ENCODE measurements around the gene COA1.
"Not testable (repeated sequence)": the region's sequence is repeated elsewhere in the genome, so short reads cannot be mapped to it uniquely, and the experiment has no call there.

The COA1 gene

DNA sequence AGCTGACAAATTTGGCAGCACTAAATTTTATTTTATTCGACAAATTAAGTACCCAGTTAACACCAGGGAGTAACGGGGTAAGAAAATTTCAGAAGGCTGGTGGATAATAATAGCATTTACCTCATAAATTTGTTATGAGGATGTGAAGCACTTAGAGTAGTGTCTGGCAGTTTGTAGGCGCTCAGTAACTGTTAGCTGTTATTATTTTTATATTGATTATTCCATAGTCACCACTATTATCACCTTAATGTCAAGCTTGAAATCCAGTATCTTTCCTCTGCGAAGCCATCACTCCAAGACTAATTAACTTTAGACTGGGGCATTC is 563 bp upstream of the COA1 start:
- no peaks in the 10 kb centered on the region for H3K9me3 ChIP-seq (ENCODE audit: control insufficient read depth, low read length)
- H3K27me3 ChIP-seq (replicated peaks; ENCODE audit: control insufficient read depth, insufficient read depth, low read length, poor library complexity, severe bottlenecking): no peaks in the 10 kb centered on the region
- no peak for DNase-seq
- H3K4me3 ChIP-seq (ENCODE audit: insufficient read depth, low read depth, low read length, poor library complexity, severe bottlenecking): peak overlapping the region; percentile 98
- H3K27ac ChIP-seq (ENCODE audit: insufficient read depth, low read length, poor library complexity, severe bottlenecking): peak overlapping the region; percentile 80
- H3K36me3 ChIP-seq (ENCODE audit: control insufficient read depth, insufficient read depth, low read length): no peaks in the 10 kb centered on the region
- H3K4me1 ChIP-seq (ENCODE audit: control insufficient read depth, insufficient read depth, low read length, poor library complexity, severe bottlenecking): peaks cover 8% of the 10 kb centered on the region

DNA sequence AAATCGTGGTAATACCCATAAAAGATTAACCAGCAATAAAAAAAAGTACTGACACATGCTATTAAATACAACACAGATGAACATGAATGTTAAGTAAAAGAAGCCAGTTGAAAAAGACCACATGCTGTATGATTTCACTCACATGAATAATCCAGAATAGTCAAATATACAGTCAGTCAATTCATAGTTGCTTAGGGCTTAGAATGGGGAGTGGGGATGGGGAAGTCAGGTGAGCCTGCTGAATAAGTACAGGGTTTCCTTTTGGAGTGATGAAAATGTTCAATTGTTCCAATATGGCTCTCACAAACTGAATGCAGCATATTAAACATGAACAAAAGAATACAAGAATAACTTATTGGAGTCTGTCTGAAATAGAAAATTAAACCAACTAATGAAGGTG is 1.8 kb downstream of the COA1 start:
- Histone ChIP-seq H3K4me3 (ENCODE audit: insufficient read depth, low read depth, low read length, poor library complexity, severe bottlenecking) (no peak overlapping the region), H3K27ac (ENCODE audit: insufficient read depth, low read length, poor library complexity, severe bottlenecking) (no peak overlapping the region), H3K4me1 (ENCODE audit: control insufficient read depth, insufficient read depth, low read length, poor library complexity, severe bottlenecking) (peaks cover 8% of the 10 kb centered on the region), H3K9me3 (ENCODE audit: control insufficient read depth, low read length) (no peaks in the 10 kb centered on the region), H3K27me3 (replicated peaks; ENCODE audit: control insufficient read depth, insufficient read depth, low read length, poor library complexity, severe bottlenecking) (no peaks in the 10 kb centered on the region), H3K36me3 (ENCODE audit: control insufficient read depth, insufficient read depth, low read length) (no peaks in the 10 kb centered on the region)
- no peak for DNase-seq

DNA sequence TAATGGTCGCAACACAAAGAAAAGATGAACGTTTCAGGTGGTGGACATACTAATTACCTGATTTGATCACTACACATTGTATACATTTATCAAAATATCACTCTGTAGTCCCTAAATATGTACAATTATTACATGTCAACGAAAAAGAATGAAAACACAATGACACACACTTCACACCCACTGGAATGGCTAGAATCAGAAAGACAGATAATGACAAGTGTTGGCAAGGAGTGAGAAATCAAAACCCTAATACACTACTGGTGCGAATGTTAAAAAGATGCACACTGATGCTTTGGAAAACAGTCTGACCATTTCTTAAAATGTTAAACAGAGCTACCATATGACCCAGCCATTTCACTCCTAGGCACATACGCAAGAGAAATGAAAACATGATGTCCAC is 2.3 kb downstream of the COA1 start:
- DNase-seq: no peak
- no peaks in the 10 kb centered on the region for H3K36me3 ChIP-seq (ENCODE audit: control insufficient read depth, insufficient read depth, low read length)
- no peaks in the 10 kb centered on the region for H3K27me3 ChIP-seq (replicated peaks; ENCODE audit: control insufficient read depth, insufficient read depth, low read length, poor library complexity, severe bottlenecking)
- H3K4me1 ChIP-seq (ENCODE audit: control insufficient read depth, insufficient read depth, low read length, poor library complexity, severe bottlenecking): peaks cover 8% of the 10 kb centered on the region
- no peak overlapping the region for H3K4me3 ChIP-seq (ENCODE audit: insufficient read depth, low read depth, low read length, poor library complexity, severe bottlenecking)
- H3K9me3 ChIP-seq (ENCODE audit: control insufficient read depth, low read length): no peaks in the 10 kb centered on the region
- no peak overlapping the region for H3K27ac ChIP-seq (ENCODE audit: insufficient read depth, low read length, poor library complexity, severe bottlenecking)

DNA sequence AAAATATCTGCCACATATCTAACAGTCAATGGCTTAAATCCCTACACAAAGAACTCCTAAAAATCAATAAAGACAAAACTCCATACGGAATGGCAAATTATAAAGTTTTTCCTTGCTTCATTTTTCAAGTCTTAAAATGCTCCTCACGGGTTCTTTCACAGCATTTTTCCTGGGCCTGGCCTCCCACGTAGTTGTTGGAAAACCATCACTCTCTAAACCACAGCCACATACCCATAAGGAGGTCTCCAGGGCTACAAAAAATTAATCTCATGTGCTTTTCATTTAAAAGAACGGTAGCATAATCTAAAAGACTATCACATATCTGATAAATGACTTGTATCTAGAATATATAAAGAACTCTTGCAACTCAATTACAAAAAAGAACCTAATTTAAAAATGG is 2.9 kb downstream of the COA1 start:
- Histone ChIP-seq H3K27ac (ENCODE audit: insufficient read depth, low read length, poor library complexity, severe bottlenecking) (no peak overlapping the region), H3K36me3 (ENCODE audit: control insufficient read depth, insufficient read depth, low read length) (no peaks in the 10 kb centered on the region), H3K27me3 (replicated peaks; ENCODE audit: control insufficient read depth, insufficient read depth, low read length, poor library complexity, severe bottlenecking) (no peaks in the 10 kb centered on the region), H3K4me1 (ENCODE audit: control insufficient read depth, insufficient read depth, low read length, poor library complexity, severe bottlenecking) (peaks cover 8% of the 10 kb centered on the region), H3K4me3 (ENCODE audit: insufficient read depth, low read depth, low read length, poor library complexity, severe bottlenecking) (no peak overlapping the region), H3K9me3 (ENCODE audit: control insufficient read depth, low read length) (no peaks in the 10 kb centered on the region)
- no peak for DNase-seq

DNA sequence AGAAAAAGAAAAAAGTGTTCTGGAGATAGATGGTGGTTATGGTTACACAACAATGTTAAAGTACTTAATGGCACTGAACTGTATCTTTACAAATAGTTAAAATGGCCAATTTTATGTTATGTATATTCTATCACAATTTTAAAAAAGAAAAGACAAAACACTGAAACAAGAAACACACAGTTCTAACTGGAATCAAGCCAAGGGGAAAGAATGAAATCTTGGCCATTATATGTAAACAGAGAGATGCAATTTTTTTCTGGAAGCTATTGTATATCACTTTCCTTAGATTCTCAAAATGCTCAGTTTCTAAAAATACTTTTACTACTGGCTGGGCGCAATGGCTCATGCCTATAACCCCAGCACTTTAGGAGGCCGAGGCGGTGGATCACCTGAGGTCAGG is 4.1 kb downstream of the COA1 start:
- H3K36me3 ChIP-seq (ENCODE audit: control insufficient read depth, insufficient read depth, low read length): no peaks in the 10 kb centered on the region
- no peak overlapping the region for H3K27ac ChIP-seq (ENCODE audit: insufficient read depth, low read length, poor library complexity, severe bottlenecking)
- H3K4me1 ChIP-seq (ENCODE audit: control insufficient read depth, insufficient read depth, low read length, poor library complexity, severe bottlenecking): peaks cover 8% of the 10 kb centered on the region
- H3K27me3 ChIP-seq (replicated peaks; ENCODE audit: control insufficient read depth, insufficient read depth, low read length, poor library complexity, severe bottlenecking): no peaks in the 10 kb centered on the region
- DNase-seq: no peak
- no peaks in the 10 kb centered on the region for H3K9me3 ChIP-seq (ENCODE audit: control insufficient read depth, low read length)
- H3K4me3 ChIP-seq (ENCODE audit: insufficient read depth, low read depth, low read length, poor library complexity, severe bottlenecking): no peak overlapping the region

DNA sequence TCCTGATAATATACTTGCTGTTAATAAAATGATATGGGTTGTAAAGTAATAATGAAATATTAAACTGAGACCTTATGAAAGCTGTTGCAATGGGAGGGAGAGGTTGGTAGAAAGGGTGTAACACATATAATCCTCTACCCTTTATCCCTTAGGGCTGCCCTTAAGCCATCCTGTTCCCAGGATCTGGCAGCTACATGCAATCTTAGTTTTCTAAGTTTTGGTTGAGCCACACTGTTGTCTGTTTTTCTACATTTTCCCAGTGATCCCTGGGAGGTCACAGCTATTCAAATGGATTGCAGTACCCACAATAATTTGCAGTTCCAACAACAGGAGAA is 6.3 kb downstream of the COA1 start:
- Histone ChIP-seq H3K4me3 (ENCODE audit: insufficient read depth, low read depth, low read length, poor library complexity, severe bottlenecking) (no peak overlapping the region), H3K36me3 (ENCODE audit: control insufficient read depth, insufficient read depth, low read length) (no peaks in the 10 kb centered on the region), H3K27me3 (replicated peaks; ENCODE audit: control insufficient read depth, insufficient read depth, low read length, poor library complexity, severe bottlenecking) (no peaks in the 10 kb centered on the region), H3K27ac (ENCODE audit: insufficient read depth, low read length, poor library complexity, severe bottlenecking) (no peak overlapping the region), H3K4me1 (ENCODE audit: control insufficient read depth, insufficient read depth, low read length, poor library complexity, severe bottlenecking) (no peaks in the 10 kb centered on the region), H3K9me3 (ENCODE audit: control insufficient read depth, low read length) (no peaks in the 10 kb centered on the region)
- DNase-seq: no peak

DNA sequence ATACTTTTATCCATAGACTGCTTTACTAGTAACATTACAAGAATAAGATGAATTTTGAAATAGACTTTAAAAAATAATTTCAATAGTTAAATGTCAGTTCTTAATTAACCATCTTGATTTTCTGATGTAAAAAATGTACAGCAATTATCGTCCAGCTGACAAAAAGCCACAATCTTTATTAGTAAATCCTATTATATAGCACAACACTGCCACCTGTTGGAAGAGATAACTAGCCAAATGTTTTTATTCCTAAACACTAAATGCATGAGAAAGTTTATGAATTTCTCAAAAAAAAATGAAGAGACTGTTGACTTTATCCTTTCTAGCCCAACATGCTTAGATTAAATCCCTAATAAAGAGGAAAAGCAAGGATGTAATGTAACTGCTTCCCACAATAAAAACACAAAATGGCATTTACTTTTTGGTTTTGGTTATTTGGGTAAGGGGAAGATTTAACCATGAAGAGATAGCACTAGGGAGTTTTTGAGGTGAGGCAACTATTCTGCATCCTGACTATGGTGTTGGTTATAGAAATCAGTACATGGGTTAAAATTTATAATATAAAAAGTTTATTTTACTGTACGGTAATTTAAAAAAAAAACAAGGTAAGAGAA is 8.0 kb downstream of the COA1 start:
- Histone ChIP-seq H3K27ac (ENCODE audit: insufficient read depth, low read length, poor library complexity, severe bottlenecking) (no peak overlapping the region), H3K4me3 (ENCODE audit: insufficient read depth, low read depth, low read length, poor library complexity, severe bottlenecking) (no peak overlapping the region), H3K27me3 (replicated peaks; ENCODE audit: control insufficient read depth, insufficient read depth, low read length, poor library complexity, severe bottlenecking) (no peaks in the 10 kb centered on the region), H3K9me3 (ENCODE audit: control insufficient read depth, low read length) (no peaks in the 10 kb centered on the region), H3K4me1 (ENCODE audit: control insufficient read depth, insufficient read depth, low read length, poor library complexity, severe bottlenecking) (peaks cover 3% of the 10 kb centered on the region), H3K36me3 (ENCODE audit: control insufficient read depth, insufficient read depth, low read length) (no peaks in the 10 kb centered on the region)
- no peak for DNase-seq

DNA sequence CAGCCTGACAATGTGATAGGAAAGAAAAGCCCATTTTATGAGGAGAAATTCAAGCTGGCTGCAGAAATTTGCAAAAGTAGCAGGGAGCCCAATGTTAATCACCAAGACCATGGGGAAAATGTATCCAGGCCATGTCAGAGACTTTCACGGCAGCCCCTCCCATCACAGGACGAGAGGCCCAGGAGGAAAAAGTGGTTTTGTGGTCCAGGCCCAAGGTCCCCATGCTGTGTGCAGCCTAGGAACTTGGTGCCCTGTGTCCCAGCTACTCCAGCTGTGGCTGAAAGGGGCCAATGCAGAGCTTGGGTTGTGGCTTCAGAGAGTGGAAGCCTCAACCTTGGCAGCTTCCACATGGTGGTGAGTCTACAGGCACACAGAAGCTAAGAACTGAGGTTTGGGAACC is 12.7 kb downstream of the COA1 start:
- no peaks in the 10 kb centered on the region for H3K9me3 ChIP-seq (ENCODE audit: control insufficient read depth, low read length)
- H3K4me1 ChIP-seq (ENCODE audit: control insufficient read depth, insufficient read depth, low read length, poor library complexity, severe bottlenecking): peaks cover 3% of the 10 kb centered on the region
- H3K4me3 ChIP-seq (ENCODE audit: insufficient read depth, low read depth, low read length, poor library complexity, severe bottlenecking): no peak overlapping the region
- H3K36me3 ChIP-seq (ENCODE audit: control insufficient read depth, insufficient read depth, low read length): no peaks in the 10 kb centered on the region
- DNase-seq: no peak
- H3K27me3 ChIP-seq (replicated peaks; ENCODE audit: control insufficient read depth, insufficient read depth, low read length, poor library complexity, severe bottlenecking): no peaks in the 10 kb centered on the region
- no peak overlapping the region for H3K27ac ChIP-seq (ENCODE audit: insufficient read depth, low read length, poor library complexity, severe bottlenecking)

DNA sequence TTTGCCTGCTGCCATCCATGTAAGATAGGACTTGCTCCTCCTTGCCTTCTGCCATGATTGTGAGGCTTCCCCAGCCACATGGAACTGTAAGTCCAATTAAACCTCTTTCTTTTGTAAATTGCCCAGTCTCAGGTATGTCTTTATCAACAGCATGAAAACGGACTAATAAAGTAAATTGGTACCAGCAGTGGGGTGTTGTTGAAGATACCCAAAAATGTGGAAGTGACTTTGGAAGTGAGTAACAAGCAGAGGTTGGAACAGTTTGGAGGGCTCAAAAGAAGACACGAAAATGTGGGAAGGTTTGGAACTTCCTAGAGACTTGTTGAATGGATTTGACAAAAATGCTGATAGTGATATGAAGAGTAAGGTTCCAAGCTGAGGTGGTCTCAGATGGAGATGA is 13.4 kb downstream of the COA1 start:
- H3K9me3 ChIP-seq (ENCODE audit: control insufficient read depth, low read length); H3K4me3 ChIP-seq (ENCODE audit: insufficient read depth, low read depth, low read length, poor library complexity, severe bottlenecking); H3K27me3 ChIP-seq (replicated peaks; ENCODE audit: control insufficient read depth, insufficient read depth, low read length, poor library complexity, severe bottlenecking); H3K36me3 ChIP-seq (ENCODE audit: control insufficient read depth, insufficient read depth, low read length); H3K4me1 ChIP-seq (ENCODE audit: control insufficient read depth, insufficient read depth, low read length, poor library complexity, severe bottlenecking); DNase-seq; H3K27ac ChIP-seq (ENCODE audit: insufficient read depth, low read length, poor library complexity, severe bottlenecking): not testable (repeated sequence)

DNA sequence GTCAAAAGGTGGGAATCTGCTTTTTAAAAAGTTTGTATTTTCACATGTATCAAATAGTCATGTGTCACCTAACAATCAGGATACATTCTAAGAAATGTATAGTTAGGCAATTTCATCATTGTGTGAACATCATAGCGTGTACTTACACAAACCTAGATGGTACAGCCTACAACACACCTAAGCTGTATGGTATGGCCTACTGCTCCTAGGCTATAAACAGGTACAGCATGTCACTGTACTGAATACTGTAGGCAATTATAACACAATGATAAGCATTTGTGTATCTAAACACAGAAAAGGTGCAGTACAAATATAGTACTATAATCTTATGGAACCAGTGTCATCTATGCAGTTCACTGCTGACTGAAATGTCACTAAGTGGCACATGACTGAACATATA is 17.8 kb downstream of the COA1 start:
- Histone ChIP-seq H3K36me3 (ENCODE audit: control insufficient read depth, insufficient read depth, low read length) (no peaks in the 10 kb centered on the region), H3K27me3 (replicated peaks; ENCODE audit: control insufficient read depth, insufficient read depth, low read length, poor library complexity, severe bottlenecking) (no peaks in the 10 kb centered on the region), H3K4me3 (ENCODE audit: insufficient read depth, low read depth, low read length, poor library complexity, severe bottlenecking) (no peak overlapping the region), H3K9me3 (ENCODE audit: control insufficient read depth, low read length) (no peaks in the 10 kb centered on the region), H3K4me1 (ENCODE audit: control insufficient read depth, insufficient read depth, low read length, poor library complexity, severe bottlenecking) (no peaks in the 10 kb centered on the region), H3K27ac (ENCODE audit: insufficient read depth, low read length, poor library complexity, severe bottlenecking) (no peak overlapping the region)
- no peak for DNase-seq

DNA sequence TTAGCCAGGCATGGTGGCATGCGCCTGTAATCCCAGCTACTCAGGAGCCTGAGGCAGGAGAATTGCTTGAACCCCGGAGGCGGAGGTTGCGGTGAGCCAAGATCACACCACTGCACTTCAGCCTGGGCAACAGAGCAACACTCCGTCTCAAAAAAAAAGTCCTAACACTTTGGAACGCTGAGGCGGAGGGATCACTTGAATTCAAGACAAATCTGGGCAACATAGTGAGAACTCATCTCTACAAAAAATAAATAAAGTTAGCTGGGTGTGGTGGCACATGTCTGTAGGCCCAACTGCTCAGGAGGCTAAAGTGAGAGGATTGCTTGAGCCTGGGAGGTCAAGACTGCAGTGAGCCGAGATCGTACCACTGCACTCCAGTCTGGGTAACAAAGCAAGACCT is 21.3 kb downstream of the COA1 start:
- not testable (repeated sequence) for H3K36me3 ChIP-seq (ENCODE audit: control insufficient read depth, insufficient read depth, low read length); H3K27me3 ChIP-seq (replicated peaks; ENCODE audit: control insufficient read depth, insufficient read depth, low read length, poor library complexity, severe bottlenecking); H3K4me1 ChIP-seq (ENCODE audit: control insufficient read depth, insufficient read depth, low read length, poor library complexity, severe bottlenecking); H3K9me3 ChIP-seq (ENCODE audit: control insufficient read depth, low read length); H3K4me3 ChIP-seq (ENCODE audit: insufficient read depth, low read depth, low read length, poor library complexity, severe bottlenecking); DNase-seq; H3K27ac ChIP-seq (ENCODE audit: insufficient read depth, low read length, poor library complexity, severe bottlenecking)
